Tibial artery (tissue), 4 donors: Measurements from ENCODE around the gene TRPM3.

Source experiments
- DNase-seq, 2 donors: peaks; one replicate each; pipeline ENCODE4 v3.0.0-alpha.2; 2019
- H3K27ac ChIP-seq, 2 donors: fragments of 200-600 bp; sonication (generic) in 1 of 2; 1 replicate in 1 of 2; 2 replicates in 1 of 2; pipeline ENCODE4 v1.5.1; 2018 to 2019; ENCODE audit warnings: mild to moderate bottlenecking in 1 of 2
- H3K27me3 ChIP-seq, 2 donors: fragments of 200-600 bp; sonication (generic) in 1 of 2; one replicate each; pipeline versions ENCODE4 v1.5.1 to v1.6.0; 2016 to 2019
- H3K36me3 ChIP-seq, 3 donors: fragments of 200-600 bp; sonication (generic) in 2 of 3; one replicate each; pipeline ENCODE4 v1.5.1; 2016 to 2019; ENCODE audit warnings: mild to moderate bottlenecking in 2 of 3
- H3K4me1 ChIP-seq, 4 donors: fragments of 200-600 bp; sonication (generic) in 2 of 4; 1 replicate in 3 of 4; 2 replicates in 1 of 4; pipeline ENCODE4 v1.5.1; 2016 to 2019
- H3K4me3 ChIP-seq, 2 donors: fragments of 200-600 bp; sonication (generic) in 1 of 2; 1 replicate in 1 of 2; 2 replicates in 1 of 2; pipeline ENCODE4 v1.5.1; 2018 to 2019; ENCODE audit warnings: mild to moderate bottlenecking in 2 of 2
- H3K9me3 ChIP-seq, 3 donors: fragments of 200-600 bp; sonication (generic) in 1 of 3; one replicate each; pipeline ENCODE4 v1.5.1; 2016 to 2019
- intact Hi-C: fragments of 100-400 bp; cut with DNase I; formaldehyde crosslinking; loops from one replicate; pipeline ENCODE4 v1.15.0; 2023; ENCODE audit warnings: low total_unique reads
- TF ChIP-seq, protein P1 (sequence below), 2 experiments: fragments of 200-600 bp in 1 of 2; fragments of 450-650 bp in 1 of 2; IDR thresholded peaks; one replicate each; pipeline ENCODE4 v1.5.1; 2017 to 2019; ENCODE audit warnings: antibody characterized with exemption in 2 of 2, mild to moderate bottlenecking in 1 of 2, moderate library complexity in 1 of 2

Gene TRPM3

GRCh38 chr9:70642341-70642740, 479.1 kb downstream of the TRPM3 start:
- Histone ChIP-seq H3K4me3 (no peak overlapping the region), H3K27me3 (no peaks in the 10 kb centered on the region), H3K4me1 (peaks cover 0 to 5% (median 0%) of the 10 kb centered on the region in 4 donors), H3K27ac (no peak overlapping the region), H3K9me3 (no peaks in the 10 kb centered on the region), H3K36me3 (no peaks in the 10 kb centered on the region)
- no peak for DNase-seq
- TF ChIP-seq, protein P1, sequence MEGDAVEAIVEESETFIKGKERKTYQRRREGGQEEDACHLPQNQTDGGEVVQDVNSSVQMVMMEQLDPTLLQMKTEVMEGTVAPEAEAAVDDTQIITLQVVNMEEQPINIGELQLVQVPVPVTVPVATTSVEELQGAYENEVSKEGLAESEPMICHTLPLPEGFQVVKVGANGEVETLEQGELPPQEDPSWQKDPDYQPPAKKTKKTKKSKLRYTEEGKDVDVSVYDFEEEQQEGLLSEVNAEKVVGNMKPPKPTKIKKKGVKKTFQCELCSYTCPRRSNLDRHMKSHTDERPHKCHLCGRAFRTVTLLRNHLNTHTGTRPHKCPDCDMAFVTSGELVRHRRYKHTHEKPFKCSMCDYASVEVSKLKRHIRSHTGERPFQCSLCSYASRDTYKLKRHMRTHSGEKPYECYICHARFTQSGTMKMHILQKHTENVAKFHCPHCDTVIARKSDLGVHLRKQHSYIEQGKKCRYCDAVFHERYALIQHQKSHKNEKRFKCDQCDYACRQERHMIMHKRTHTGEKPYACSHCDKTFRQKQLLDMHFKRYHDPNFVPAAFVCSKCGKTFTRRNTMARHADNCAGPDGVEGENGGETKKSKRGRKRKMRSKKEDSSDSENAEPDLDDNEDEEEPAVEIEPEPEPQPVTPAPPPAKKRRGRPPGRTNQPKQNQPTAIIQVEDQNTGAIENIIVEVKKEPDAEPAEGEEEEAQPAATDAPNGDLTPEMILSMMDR (IDR thresholded peaks at IDR 0.05) = no peak
- intact Hi-C loops = loop anchor here (2.0 to 10.0 kb wide), 2 partner anchors 282 to 606 kb away; no protein-coding TSS in a partner anchor

- Histone ChIP-seq H3K36me3 (no peaks in the 10 kb centered on the region), H3K9me3 (no peaks in the 10 kb centered on the region), H3K4me3 (no peak overlapping the region), H3K27ac (no peak overlapping the region), H3K4me1 (peaks cover 0 to 5% (median 0%) of the 10 kb centered on the region in 4 donors), H3K27me3 (no peaks in the 10 kb centered on the region)
- TF ChIP-seq, protein P1 (IDR thresholded peaks at IDR 0.05) = no peak
- intact Hi-C loops = loop anchor here (2.0 to 10.0 kb wide), 2 partner anchors 283 to 607 kb away; no protein-coding TSS in a partner anchor
- no peak for DNase-seq
These were observed 479.8 kb downstream of the TRPM3 start for GRCh38 chr9:70641631-70642030.

GRCh38 chr9:70641031-70641430, 480.4 kb downstream of the TRPM3 start:
- H3K36me3 ChIP-seq = no peaks in the 10 kb centered on the region
- H3K9me3 ChIP-seq = no peaks in the 10 kb centered on the region
- peaks cover 0 to 5% (median 0%) of the 10 kb centered on the region in 4 donors for H3K4me1 ChIP-seq
- H3K27me3 ChIP-seq = no peaks in the 10 kb centered on the region
- H3K27ac ChIP-seq = no peak overlapping the region
- no peak overlapping the region for H3K4me3 ChIP-seq
- TF ChIP-seq, protein P1 (IDR thresholded peaks at IDR 0.05) = no peak
- DNase-seq = no peak
- intact Hi-C loops = loop anchor here (10.0 kb wide), 1 partner anchor 284 kb away; no protein-coding TSS in a partner anchor

DNA sequence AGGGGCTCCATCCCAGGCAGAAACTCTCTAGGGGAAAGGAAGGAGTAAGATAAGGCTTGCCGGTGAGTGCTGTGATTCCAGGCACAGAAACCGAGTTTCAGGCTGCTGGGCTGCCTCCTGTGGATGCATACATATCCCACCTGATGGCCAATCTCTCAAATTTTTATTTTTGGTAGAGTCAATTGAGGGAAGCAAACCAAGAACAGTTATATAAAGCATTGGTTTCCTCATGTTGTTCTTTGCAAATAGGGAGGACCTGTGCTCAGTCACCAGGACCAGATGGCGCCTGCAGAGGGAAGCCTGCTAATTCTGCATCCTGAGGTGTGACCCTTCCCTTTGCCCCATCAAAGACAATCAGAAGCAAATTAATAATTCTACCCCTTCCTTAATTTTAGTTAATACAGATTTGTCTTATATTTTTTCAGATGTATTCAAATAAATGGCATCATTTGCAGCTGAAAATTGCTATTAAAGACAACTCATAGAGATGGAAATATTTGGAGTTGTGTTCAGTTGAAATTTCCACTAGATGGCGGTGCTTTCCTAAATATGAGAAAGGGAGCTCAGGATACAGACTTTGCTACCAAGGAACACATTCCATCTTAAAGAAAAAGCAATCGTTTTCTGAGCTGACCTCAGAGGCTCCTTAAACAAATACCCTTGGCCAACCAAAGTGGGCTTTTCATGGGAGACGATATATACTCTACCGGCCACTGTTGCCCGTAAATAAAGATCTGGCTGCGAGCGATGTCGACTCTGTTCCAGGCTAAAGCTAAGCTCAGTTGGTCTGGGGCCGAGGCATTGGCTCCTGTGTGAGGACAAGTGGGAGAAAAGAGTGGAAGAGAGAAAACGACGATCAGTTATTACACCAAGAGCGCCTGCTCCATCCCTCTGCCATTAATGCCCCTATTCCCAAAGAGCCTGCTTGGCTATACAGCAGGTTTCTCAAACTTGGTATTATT, 481.3 kb downstream of the TRPM3 start:
- Histone ChIP-seq H3K9me3 (no peaks in the 10 kb centered on the region), H3K36me3 (no peaks in the 10 kb centered on the region), H3K27ac (no peak overlapping the region), H3K27me3 (no peaks in the 10 kb centered on the region), H3K4me1 (peaks cover 0 to 5% (median 0%) of the 10 kb centered on the region in 4 donors), H3K4me3 (peak overlapping the region; percentile 25 to 26)
- intact Hi-C loops = loop anchor here (10.0 kb wide), 1 partner anchor 285 kb away; no protein-coding TSS in a partner anchor
- no peak for DNase-seq
- TF ChIP-seq, protein P1 (IDR thresholded peaks at IDR 0.05) = peak; percentile 64 to 80

DNA sequence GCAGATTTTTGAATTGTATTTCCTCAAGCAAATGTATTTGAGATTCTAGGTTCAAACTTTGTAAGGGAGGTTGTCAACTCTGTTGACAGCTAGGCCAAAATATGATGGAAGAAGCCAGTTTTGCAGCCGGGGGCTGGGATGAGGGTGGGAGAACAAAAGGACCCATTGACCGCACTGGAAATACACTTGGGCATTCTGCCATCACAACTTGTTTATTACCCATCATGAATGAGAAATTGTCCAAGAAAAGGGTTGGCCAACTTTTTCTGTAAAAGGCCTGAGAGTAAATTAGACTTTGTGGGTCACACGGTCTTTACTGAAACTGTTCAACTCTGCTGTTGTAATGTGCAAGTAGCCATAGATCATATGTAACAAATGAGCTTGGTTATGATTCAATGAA, 485.6 kb downstream of the TRPM3 start:
- no peak for DNase-seq
- no peaks in the 10 kb centered on the region for H3K36me3 ChIP-seq
- H3K4me3 ChIP-seq = no peak overlapping the region

More for the DNA sequence above, 485.6 kb downstream of the TRPM3 start:
- H3K9me3 ChIP-seq = no peaks in the 10 kb centered on the region
- no peak overlapping the region for H3K27ac ChIP-seq
- no peaks in the 10 kb centered on the region for H3K27me3 ChIP-seq
- intact Hi-C loops = no loop called here
- peaks cover 0 to 5% (median 0%) of the 10 kb centered on the region in 4 donors for H3K4me1 ChIP-seq
- TF ChIP-seq, protein P1 (IDR thresholded peaks at IDR 0.05) = no peak
